OCI-LY3 (cell line): Measurements from ENCODE around the gene TTL.

Experiments
- CTCF ChIP-seq: fragments of 200-600, 300-600 bp; sonication (generic); IDR thresholded peaks from 2 replicates; pipeline ENCODE4 v1.5.1; 2014; ENCODE audit warnings: antibody characterized with exemption, low read length, low read depth
- EZH2phosphoT487 ChIP-seq: fragments of 200-600 bp; shearing (Covaris generic); IDR thresholded peaks from 2 replicates; pipeline ENCODE4 v1.6.1; 2018; ENCODE audit warnings: antibody characterized with exemption, mixed run types, low read depth

- TF ChIP-seq CTCF (no peak), EZH2phosphoT487 (no peak)
Observed at GRCh38 chr2:112539306-112539705, 57.4 kb downstream of the TTL start.
